ENCODE measurements around the gene KLF7.
A peak's percentile ranks its signal among the peaks of the same experiment; 100 is the strongest.
"Not testable (repeated sequence)": the region's sequence is repeated elsewhere in the genome, so short reads cannot be mapped to it uniquely, and the experiment has no call there.

KLF7 gene

DNA sequence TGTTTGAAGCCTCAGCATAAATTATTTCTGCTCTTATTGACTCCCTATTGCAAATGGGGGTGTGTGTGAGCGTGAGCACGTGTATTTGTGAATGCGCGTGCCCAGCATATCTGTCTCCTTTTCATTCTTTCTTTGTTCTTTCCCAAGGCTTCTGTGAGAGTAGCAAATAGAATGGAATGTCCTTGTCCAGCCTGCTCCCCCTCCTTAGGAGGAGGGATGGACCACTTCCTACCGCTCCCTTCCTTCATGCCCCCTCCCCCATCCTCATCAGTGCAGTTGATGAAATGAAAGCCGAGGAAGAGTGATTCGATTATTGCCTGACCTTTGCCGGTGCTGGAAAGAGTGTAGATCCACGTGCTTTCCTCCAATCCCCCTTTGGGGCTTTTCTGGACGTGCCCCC is 124.5 kb downstream of the KLF7 start:
- Histone ChIP-seq H3K4me3 (ENCODE audit: low read depth, low read length) (no peak overlapping the region), H3K36me3 (no peaks in the 10 kb centered on the region), H3K27ac (no peak overlapping the region), H3K27me3 (ENCODE audit: insufficient read depth, low read depth, severe bottlenecking) (no peaks in the 10 kb centered on the region), H3K9me3 (ENCODE audit: severe bottlenecking) (no peaks in the 10 kb centered on the region)
- TF ChIP-seq CTCF (IDR thresholded peaks at IDR 0.05; ENCODE audit: low read depth, low read length): no peak
- no peak for DNase-seq

GRCh38 chr2:207040696-207041095 is 125.1 kb downstream of the KLF7 start:
- Histone ChIP-seq H3K27ac (no peak overlapping the region), H3K36me3 (no peaks in the 10 kb centered on the region), H3K9me3 (ENCODE audit: severe bottlenecking) (no peaks in the 10 kb centered on the region), H3K27me3 (ENCODE audit: insufficient read depth, low read depth, severe bottlenecking) (no peaks in the 10 kb centered on the region), H3K4me3 (ENCODE audit: low read depth, low read length) (no peak overlapping the region)
- TF ChIP-seq CTCF (IDR thresholded peaks at IDR 0.05; ENCODE audit: low read depth, low read length): no peak
- no peak for DNase-seq

DNA sequence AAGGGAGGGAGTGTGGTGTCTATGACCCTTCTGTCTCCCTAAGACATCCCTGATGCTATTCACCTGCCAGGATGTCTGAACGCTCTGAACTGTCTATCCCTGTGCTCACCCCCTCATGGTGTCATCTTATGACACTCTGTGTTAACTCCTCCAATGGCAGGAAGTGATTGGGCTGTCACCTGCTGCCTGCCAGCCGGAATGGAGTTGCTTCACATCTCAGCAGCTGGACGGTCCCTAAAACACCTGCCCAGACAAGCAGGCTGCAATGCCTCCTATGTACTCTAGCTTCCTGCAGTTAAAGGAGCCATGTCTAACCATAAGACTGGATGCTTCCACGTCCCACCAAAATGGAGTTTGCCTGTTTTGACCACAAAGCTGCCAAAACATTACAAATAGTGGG is 126.5 kb downstream of the KLF7 start:
- TF ChIP-seq CTCF (IDR thresholded peaks at IDR 0.05; ENCODE audit: low read depth, low read length): no peak
- no peaks in the 10 kb centered on the region for H3K27me3 ChIP-seq (ENCODE audit: insufficient read depth, low read depth, severe bottlenecking)
- DNase-seq: no peak
- H3K4me3 ChIP-seq (ENCODE audit: low read depth, low read length): no peak overlapping the region
- no peaks in the 10 kb centered on the region for H3K9me3 ChIP-seq (ENCODE audit: severe bottlenecking)
- no peaks in the 10 kb centered on the region for H3K36me3 ChIP-seq
- H3K27ac ChIP-seq: no peak overlapping the region

DNA sequence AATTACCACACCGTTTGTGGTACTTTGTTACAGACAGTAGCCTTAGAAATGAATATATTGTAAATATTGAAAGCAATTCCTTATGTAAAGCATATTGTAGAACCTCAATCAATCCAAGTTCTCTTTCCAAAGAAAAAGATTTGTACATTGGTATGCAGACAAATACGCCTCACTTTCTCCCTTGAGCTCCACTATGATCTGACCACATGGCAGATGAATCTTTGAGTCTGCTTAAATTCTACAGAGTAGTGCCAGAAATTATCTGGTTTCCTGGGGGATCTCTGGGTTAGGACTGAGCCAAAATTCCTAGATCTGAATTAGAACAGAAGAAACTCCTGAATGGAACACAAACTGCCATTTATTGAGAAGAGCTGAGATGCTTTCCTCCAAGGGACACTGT is 127.4 kb downstream of the KLF7 start:
- Histone ChIP-seq H3K9me3 (ENCODE audit: severe bottlenecking) (no peaks in the 10 kb centered on the region), H3K27ac (no peak overlapping the region), H3K4me3 (ENCODE audit: low read depth, low read length) (no peak overlapping the region), H3K27me3 (ENCODE audit: insufficient read depth, low read depth, severe bottlenecking) (no peaks in the 10 kb centered on the region), H3K36me3 (no peaks in the 10 kb centered on the region)
- DNase-seq: no peak
- no peak for TF ChIP-seq CTCF (IDR thresholded peaks at IDR 0.05; ENCODE audit: low read depth, low read length)

DNA sequence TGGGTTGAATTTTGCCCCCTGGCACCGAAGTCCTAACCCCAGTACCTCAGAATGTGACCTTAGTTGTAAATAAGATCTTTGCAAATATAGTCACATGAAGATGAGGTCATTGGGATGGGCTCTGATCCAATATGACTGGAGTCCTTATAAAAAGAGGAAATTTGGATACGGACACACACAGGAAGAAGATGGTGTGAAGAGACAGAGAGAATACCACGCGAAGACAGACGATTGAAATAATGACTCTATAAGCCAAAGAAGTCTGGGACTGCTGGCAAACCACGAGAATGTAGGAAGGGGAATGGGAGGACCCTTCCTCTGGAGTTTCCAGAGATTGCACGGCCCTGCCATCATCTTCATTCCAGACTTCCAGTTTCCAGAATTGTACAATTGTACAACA is 127.9 kb downstream of the KLF7 start:
- TF ChIP-seq CTCF (IDR thresholded peaks at IDR 0.05; ENCODE audit: low read depth, low read length): no peak
- Histone ChIP-seq H3K27me3 (ENCODE audit: insufficient read depth, low read depth, severe bottlenecking) (no peaks in the 10 kb centered on the region), H3K36me3 (no peaks in the 10 kb centered on the region), H3K27ac (no peak overlapping the region), H3K4me3 (ENCODE audit: low read depth, low read length) (no peak overlapping the region), H3K9me3 (ENCODE audit: severe bottlenecking) (no peaks in the 10 kb centered on the region)
- no peak for DNase-seq

DNA sequence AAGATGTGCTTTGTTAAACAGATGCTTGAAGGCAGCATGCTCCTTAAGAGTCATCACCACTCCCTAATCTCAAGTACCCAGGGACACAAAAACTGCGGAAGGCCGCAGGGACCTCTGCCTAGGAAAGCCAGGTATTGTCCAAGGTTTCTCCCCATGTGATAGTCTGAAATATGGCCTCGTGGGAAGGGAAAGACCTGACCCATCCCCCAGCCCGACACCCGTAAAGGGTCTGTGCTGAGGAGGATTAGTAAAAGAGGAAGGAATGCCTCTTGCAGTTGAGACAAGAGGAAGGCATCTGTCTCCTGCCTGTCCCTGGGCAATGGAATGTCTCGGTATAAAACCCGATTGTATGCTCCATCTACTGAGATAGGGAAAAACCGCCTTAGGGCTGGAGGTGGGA is 128.7 kb downstream of the KLF7 start:
- not testable (repeated sequence) for H3K27ac ChIP-seq; H3K27me3 ChIP-seq (ENCODE audit: insufficient read depth, low read depth, severe bottlenecking); H3K4me3 ChIP-seq (ENCODE audit: low read depth, low read length); H3K9me3 ChIP-seq (ENCODE audit: severe bottlenecking); H3K36me3 ChIP-seq
- DNase-seq: peak; percentile 26

All from WERI-Rb-1 (cell line).